ENCODE results near the gene CEP112. TPM values are rescaled to one million over a fixed set of nuclear protein-coding genes. Genes with fewer than 3 reads are reported as not detected.

CEP112 gene
- total and polyA plus RNA-seq, 2 of the 13 experiments (the other 11 are each of a cell fraction or from before 2014, with no cell fraction given) = 1.2 to 3.4 TPM

DNA sequence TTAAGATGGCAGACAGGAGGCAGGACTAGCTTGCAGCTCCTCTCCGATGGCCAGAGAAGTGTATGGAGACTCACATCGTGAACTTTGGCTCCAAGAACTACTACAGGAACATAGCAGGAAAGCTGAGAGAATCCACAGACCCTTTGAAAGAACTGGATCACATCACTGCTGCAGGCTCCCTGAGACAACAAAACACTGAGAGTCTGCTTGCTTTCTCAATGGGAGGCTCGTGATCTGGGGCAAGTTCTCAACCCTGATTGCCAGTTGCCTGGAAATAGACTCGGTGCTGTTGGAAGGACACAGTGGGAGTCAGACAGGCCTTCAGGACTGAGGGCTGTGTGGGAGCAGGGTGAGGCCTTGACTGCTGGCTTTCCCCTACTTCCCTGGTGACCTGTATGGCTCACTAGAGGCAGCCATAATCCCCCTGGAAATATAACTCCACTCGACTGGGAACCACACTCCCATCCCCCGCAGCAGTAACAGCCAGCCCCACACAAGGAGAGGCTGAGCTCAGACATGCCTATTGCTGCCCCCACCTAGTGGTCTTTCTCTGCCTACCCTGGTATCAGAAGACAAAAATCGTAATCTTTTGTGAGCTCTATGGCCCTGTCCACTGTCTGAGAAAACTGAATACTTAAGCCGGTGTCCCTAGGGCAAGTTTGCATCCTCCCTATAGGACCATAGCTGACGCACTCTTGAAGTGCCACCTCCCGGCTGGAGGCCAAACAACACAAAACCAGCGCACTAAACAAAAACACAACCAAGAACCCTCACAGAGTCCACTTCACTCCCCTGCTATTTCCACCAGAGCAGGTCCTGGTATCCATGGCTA, 238.4 kb downstream of the CEP112 start (continued):
- TF ChIP-seq ZNF235 (CRISPR knock-in tag; IDR thresholded peaks at IDR 0.05; ENCODE audit: borderline replicate concordance) = no peak

DNA sequence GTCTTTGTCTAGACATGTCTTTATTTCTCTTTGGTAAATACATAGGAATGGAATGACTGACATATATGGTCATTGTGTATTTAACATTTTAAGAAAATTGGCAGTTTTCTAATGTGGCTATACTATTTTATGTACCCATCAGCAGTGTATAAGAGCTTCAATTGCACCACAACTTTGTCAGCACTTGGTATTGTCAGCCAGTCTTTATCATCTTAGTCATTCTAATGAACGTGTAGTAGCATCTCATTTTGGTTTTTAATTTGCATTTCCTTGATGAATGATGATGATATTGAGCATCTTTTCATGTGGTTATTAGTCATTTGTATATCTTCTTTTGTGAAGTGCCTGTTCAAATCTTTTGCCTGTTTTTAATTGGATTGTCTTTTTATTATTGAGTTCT, 239.3 kb downstream of the CEP112 start:
- Histone ChIP-seq H3K9me3 (ENCODE audit: low read length) (no peaks in the 10 kb centered on the region), H3K4me1 (ENCODE audit: insufficient read depth, low read length) (peaks cover 13% of the 10 kb centered on the region; the same call in 1 of the 2 replicates), H3K9ac (ENCODE audit: insufficient read depth, low read depth, low read length) (no peak overlapping the region), H3K36me3 (replicated peaks in 1 of 2; ENCODE audit: control insufficient read depth in 1 of 2, insufficient read depth in 2 of 2, low read length in 2 of 2) (no peaks in the 10 kb centered on the region; a peak in 1 of 5 replicates), H3K4me3 (replicated peaks in 1 of 3; ENCODE audit: insufficient read depth in 1 of 3, low read depth in 2 of 3, low read length in 3 of 3) (no peak overlapping the region), H2AFZ (ENCODE audit: low read length) (no peak overlapping the region), H3K27me3 (ENCODE audit: control insufficient read depth in 1 of 2, insufficient read depth in 2 of 2, low read length in 2 of 2) (no peaks in the 10 kb centered on the region), H3K27ac (ENCODE audit: extremely low read length, insufficient read depth, low read length) (no peak overlapping the region), H3K79me2 (ENCODE audit: insufficient read depth, low read length) (no peaks in the 10 kb centered on the region), H4K20me1 (ENCODE audit: insufficient read depth, low read length) (no peaks in the 10 kb centered on the region), H3K4me2 (ENCODE audit: low read depth, low read length) (no peak overlapping the region)
- BruUV-seq (replicated peaks) = no TSS peak
- no peak for ATAC-seq
- intact Hi-C loops (cut with micrococcal nuclease; ENCODE audit: unreplicated experiment) (loop anchor here (10.0 kb wide), 1 partner anchor 398 kb away; no protein-coding TSS in a partner anchor), in situ Hi-C loops (cut with HindIII; ENCODE audit: extremely low pct_ligation_motif_present, low pct_unique_long_range_greater_than_20kb) (no loop called here)
- TF ChIP-seq ZNF788 (CRISPR knock-in tag; IDR thresholded peaks at IDR 0.05; ENCODE audit: borderline replicate concordance) (no peak), GFI1 (CRISPR knock-in tag; IDR thresholded peaks at IDR 0.05; ENCODE audit: borderline replicate concordance) (no peak), HNF4G (IDR thresholded peaks at IDR 0.05; ENCODE audit: borderline replicate concordance, low read depth, low read length) (no peak), HNF4G (CRISPR knock-in tag; IDR thresholded peaks at IDR 0.05; ENCODE audit: borderline replicate concordance, low read depth) (no peak), ZNF7 (CRISPR knock-in tag; IDR thresholded peaks at IDR 0.05) (peak; percentile 94)
- TF ChIP-seq, protein P1, sequence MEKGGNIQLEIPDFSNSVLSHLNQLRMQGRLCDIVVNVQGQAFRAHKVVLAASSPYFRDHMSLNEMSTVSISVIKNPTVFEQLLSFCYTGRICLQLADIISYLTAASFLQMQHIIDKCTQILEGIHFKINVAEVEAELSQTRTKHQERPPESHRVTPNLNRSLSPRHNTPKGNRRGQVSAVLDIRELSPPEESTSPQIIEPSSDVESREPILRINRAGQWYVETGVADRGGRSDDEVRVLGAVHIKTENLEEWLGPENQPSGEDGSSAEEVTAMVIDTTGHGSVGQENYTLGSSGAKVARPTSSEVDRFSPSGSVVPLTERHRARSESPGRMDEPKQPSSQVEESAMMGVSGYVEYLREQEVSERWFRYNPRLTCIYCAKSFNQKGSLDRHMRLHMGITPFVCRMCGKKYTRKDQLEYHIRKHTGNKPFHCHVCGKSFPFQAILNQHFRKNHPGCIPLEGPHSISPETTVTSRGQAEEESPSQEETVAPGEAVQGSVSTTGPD (CRISPR knock-in tag; IDR thresholded peaks at IDR 0.05) = no peak
- TF ChIP-seq, protein P2, sequence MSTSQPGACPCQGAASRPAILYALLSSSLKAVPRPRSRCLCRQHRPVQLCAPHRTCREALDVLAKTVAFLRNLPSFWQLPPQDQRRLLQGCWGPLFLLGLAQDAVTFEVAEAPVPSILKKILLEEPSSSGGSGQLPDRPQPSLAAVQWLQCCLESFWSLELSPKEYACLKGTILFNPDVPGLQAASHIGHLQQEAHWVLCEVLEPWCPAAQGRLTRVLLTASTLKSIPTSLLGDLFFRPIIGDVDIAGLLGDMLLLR (CRISPR knock-in tag; IDR thresholded peaks at IDR 0.05) = no peak
- POLR2A ChIA-PET = no interaction called here
- no peak for DNase-seq (ENCODE audit: low spot score)
- CTCF ChIA-PET (ENCODE audit: low intra/inter-chr PET ratio, low total read pairs) = no interaction called here
- FAIRE-seq = no peak
- 84% methylated on average over 1 of the region's 1 CpG for WGBS (ENCODE audit: low lambda C conversion rate)

Data from HepG2 (cell line).